ENCODE measurements around the gene CASP14. TPM values are rescaled to one million over a fixed set of nuclear protein-coding genes. Genes with fewer than 3 reads are reported as not detected.

CASP14 gene
- total and polyA plus RNA-seq, 2 of the 13 experiments (the other 11 are each of a cell fraction or from before 2014, with no cell fraction given), result not detected

DNA sequence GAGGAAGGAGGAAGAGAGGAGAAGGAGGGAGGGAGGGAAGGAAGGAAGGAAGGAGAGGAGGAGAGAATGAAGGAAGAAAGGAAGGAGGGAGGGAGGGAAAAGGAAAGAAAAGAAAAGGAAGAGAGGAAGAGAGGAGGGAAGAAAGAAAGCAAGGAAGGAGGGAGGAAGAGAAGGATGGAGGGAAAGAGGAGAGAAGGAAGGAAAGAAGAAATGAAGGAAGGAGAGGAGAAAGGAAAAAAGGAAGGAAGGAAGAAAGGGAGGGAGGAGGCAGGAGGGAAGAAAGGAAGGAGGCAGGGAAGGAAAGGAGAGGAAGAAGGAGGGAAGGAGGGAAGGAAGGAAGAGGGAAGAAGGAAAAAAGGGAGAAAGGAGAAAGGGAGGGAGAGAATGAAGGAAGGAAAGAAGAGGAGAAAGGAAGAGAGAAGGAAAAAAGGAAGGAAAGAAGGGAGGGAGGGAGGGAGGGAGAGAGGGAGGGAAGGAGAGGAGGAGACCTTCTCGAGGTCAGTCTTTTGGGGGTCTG lies 13.4 kb upstream of the CASP14 start:
- no peaks in the 10 kb centered on the region for H3K4me1 ChIP-seq (ENCODE audit: insufficient read depth, low read length)
- FAIRE-seq, result no peak
- in situ Hi-C loops (cut with HindIII; ENCODE audit: extremely low pct_ligation_motif_present, low pct_unique_long_range_greater_than_20kb), result no loop called here

More for the DNA sequence above, 13.4 kb upstream of the CASP14 start:
- no peak overlapping the region for H3K4me2 ChIP-seq (ENCODE audit: low read depth, low read length)
- H3K36me3 ChIP-seq (replicated peaks in 1 of 2; ENCODE audit: control insufficient read depth in 1 of 2, insufficient read depth in 2 of 2, low read length in 2 of 2), result no peaks in the 10 kb centered on the region
- TF ChIP-seq HNRNPK (IDR thresholded peaks at IDR 0.05; ENCODE audit: low read depth, low read length, poor library complexity, severe bottlenecking) (peak; percentile 27), FOXK2 (IDR thresholded peaks at IDR 0.05) (0 out of 2 replicates have a peak, but pooled peaks have one; percentile 25), AHR (CRISPR knock-in tag; IDR thresholded peaks at IDR 0.05) (no peak)
- TF ChIP-seq, protein P1, sequence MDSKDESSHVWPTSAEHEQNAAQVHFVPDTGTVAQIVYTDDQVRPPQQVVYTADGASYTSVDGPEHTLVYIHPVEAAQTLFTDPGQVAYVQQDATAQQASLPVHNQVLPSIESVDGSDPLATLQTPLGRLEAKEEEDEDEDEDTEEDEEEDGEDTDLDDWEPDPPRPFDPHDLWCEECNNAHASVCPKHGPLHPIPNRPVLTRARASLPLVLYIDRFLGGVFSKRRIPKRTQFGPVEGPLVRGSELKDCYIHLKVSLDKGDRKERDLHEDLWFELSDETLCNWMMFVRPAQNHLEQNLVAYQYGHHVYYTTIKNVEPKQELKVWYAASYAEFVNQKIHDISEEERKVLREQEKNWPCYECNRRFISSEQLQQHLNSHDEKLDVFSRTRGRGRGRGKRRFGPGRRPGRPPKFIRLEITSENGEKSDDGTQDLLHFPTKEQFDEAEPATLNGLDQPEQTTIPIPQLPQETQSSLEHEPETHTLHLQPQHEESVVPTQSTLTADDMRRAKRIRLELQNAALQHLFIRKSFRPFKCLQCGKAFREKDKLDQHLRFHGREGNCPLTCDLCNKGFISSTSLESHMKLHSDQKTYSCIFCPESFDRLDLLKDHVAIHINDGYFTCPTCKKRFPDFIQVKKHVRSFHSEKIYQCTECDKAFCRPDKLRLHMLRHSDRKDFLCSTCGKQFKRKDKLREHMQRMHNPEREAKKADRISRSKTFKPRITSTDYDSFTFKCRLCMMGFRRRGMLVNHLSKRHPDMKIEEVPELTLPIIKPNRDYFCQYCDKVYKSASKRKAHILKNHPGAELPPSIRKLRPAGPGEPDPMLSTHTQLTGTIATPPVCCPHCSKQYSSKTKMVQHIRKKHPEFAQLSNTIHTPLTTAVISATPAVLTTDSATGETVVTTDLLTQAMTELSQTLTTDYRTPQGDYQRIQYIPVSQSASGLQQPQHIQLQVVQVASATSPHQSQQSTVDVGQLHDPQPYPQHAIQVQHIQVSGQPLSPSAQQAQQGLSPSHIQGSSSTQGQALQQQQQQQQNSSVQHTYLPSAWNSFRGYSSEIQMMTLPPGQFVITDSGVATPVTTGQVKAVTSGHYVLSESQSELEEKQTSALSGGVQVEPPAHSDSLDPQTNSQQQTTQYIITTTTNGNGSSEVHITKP (CRISPR knock-in tag; IDR thresholded peaks at IDR 0.05; ENCODE audit: low read depth), result no peak
- no peak for DNase-seq (ENCODE audit: low spot score)
- no peak overlapping the region for H3K27ac ChIP-seq (ENCODE audit: extremely low read length, insufficient read depth, low read length)
- no peaks in the 10 kb centered on the region for H3K9me3 ChIP-seq (ENCODE audit: low read length)
- intact Hi-C loops (cut with micrococcal nuclease; ENCODE audit: unreplicated experiment), result no loop called here
- ATAC-seq, result no peak
- no TSS peak for BruUV-seq (replicated peaks)
- H3K9ac ChIP-seq (ENCODE audit: insufficient read depth, low read depth, low read length), result no peak overlapping the region
- H2AFZ ChIP-seq (ENCODE audit: low read length), result no peak overlapping the region
- ChIA-PET CTCF (ENCODE audit: low intra/inter-chr PET ratio, low total read pairs) (no interaction called here), POLR2A (no interaction called here)
- peaks cover 0 to 6% of the 10 kb centered on the region in 2 experiments; a peak in 2 of 5 replicates for H3K27me3 ChIP-seq (ENCODE audit: control insufficient read depth in 1 of 2, insufficient read depth in 2 of 2, low read length in 2 of 2)
- H3K4me3 ChIP-seq (replicated peaks in 1 of 3; ENCODE audit: insufficient read depth in 1 of 3, low read depth in 2 of 3, low read length in 3 of 3), result no peak overlapping the region
- 0% methylated on average over 1 of the region's 1 CpG for WGBS (ENCODE audit: low lambda C conversion rate)
- H4K20me1 ChIP-seq (ENCODE audit: insufficient read depth, low read length), result no peaks in the 10 kb centered on the region
- H3K79me2 ChIP-seq (ENCODE audit: insufficient read depth, low read length), result no peaks in the 10 kb centered on the region
